HL-60 (cell line): ENCODE measurements around the gene SMARCA1.
"Not testable (repeated sequence)": the region's sequence is repeated elsewhere in the genome, so short reads cannot be mapped to it uniquely, and the experiment has no call there.

ENCODE experiments used
- DNase-seq, 2 experiments: peaks; one replicate each; pipeline ENCODE4 v3.0.0-alpha.2; 2010 to 2020; ENCODE audit warnings: low read depth in 1 of 2, low spot score in 1 of 2
- H3K27ac ChIP-seq: fragments of 250-450 bp; sonication (Bioruptor Pico); replicated peaks from 2 replicates; pipeline ENCODE4 v1.5.1; 2020; ENCODE audit warnings: mild to moderate bottlenecking, moderate library complexity
- H3K27me3 ChIP-seq: fragments of 250-450 bp; sonication (Bioruptor Pico); 2 replicates; pipeline ENCODE4 v1.5.1; 2021; ENCODE audit warnings: mild to moderate bottlenecking, moderate library complexity; ENCODE audit not compliant: insufficient read depth, poor library complexity, severe bottlenecking
- H3K4me3 ChIP-seq: replicated peaks from 2 replicates; pipeline ENCODE4 v1.5.1; 2011; ENCODE audit warnings: mild to moderate bottlenecking, control low read depth, low read length; ENCODE audit not compliant: insufficient read depth
- CTCF ChIP-seq: IDR thresholded peaks from one replicate; pipeline ENCODE4 v1.5.1; 2011; ENCODE audit warnings: low read length, control low read depth, inconsistent platforms; ENCODE audit not compliant: insufficient read depth
- GABPA ChIP-seq: IDR thresholded peaks from 2 replicates; pipeline ENCODE4 v1.6.1; 2012; ENCODE audit warnings: low read depth
- POLR2AphosphoS5 ChIP-seq: IDR thresholded peaks from 2 replicates; pipeline ENCODE4 v1.6.1; 2012; ENCODE audit warnings: low read depth
- REST ChIP-seq: IDR thresholded peaks from 2 replicates; pipeline ENCODE4 v1.6.1; 2012; ENCODE audit warnings: low read depth; ENCODE audit not compliant: insufficient replicate concordance
- SPI1 ChIP-seq: IDR thresholded peaks from 2 replicates; pipeline ENCODE4 v1.6.1; 2012; ENCODE audit warnings: low read depth, mild to moderate bottlenecking, borderline replicate concordance

SMARCA1 gene

GRCh38 chrX:129566073-129566472 lies 42.8 kb upstream of the SMARCA1 start:
- no peak overlapping the region for H3K27ac ChIP-seq
- H3K4me3 ChIP-seq: no peak overlapping the region
- H3K27me3 ChIP-seq: no peaks in the 10 kb centered on the region
- no peak for TF ChIP-seq REST
- no peak for TF ChIP-seq POLR2AphosphoS5
- no peak for TF ChIP-seq SPI1
- TF ChIP-seq GABPA: no peak
- TF ChIP-seq CTCF: no peak
- DNase-seq: no peak

GRCh38 chrX:129565046-129565650 lies 41.9 kb upstream of the SMARCA1 start:
- Histone ChIP-seq H3K4me3 (no peak overlapping the region), H3K27me3 (no peaks in the 10 kb centered on the region), H3K27ac (no peak overlapping the region)
- no peak for DNase-seq
- TF ChIP-seq POLR2AphosphoS5: no peak
- no peak for TF ChIP-seq REST
- TF ChIP-seq CTCF: no peak
- no peak for TF ChIP-seq GABPA
- TF ChIP-seq SPI1: no peak

- H3K4me3 ChIP-seq, DNase-seq, H3K27me3 ChIP-seq, H3K27ac ChIP-seq: not testable (repeated sequence)
Observed at GRCh38 chrX:129564345-129564744, 41.1 kb upstream of the SMARCA1 start.

- H3K27ac ChIP-seq: no peak overlapping the region
- no peak overlapping the region for H3K4me3 ChIP-seq
- no peaks in the 10 kb centered on the region for H3K27me3 ChIP-seq
- no peak for TF ChIP-seq CTCF
- no peak for TF ChIP-seq REST
- TF ChIP-seq SPI1: no peak
- TF ChIP-seq POLR2AphosphoS5: no peak
- no peak for TF ChIP-seq GABPA
- no peak for DNase-seq
Observed at GRCh38 chrX:129561453-129561852, 38.2 kb upstream of the SMARCA1 start.
